Liver (tissue), 3 donors: ENCODE results near the gene SLC5A5.

Experiments used
- CTCF ChIP-seq: fragments of 150-350 bp; IDR thresholded peaks from 2 replicates; pipeline ENCODE4 v1.5.1; 2017; ENCODE audit warnings: improper control_type of control experiment, low read depth, low read length; ENCODE audit not compliant: missing input control
- FOXA1 ChIP-seq: IDR thresholded peaks from 2 replicates; pipeline ENCODE4 v1.6.1; 2016; ENCODE audit warnings: antibody characterized with exemption
- GABPA ChIP-seq, 2 donors: IDR thresholded peaks in 1 of 2; conservative IDR thresholded peaks in 1 of 2; 2 replicates each; pipeline ENCODE4 v1.6.1; 2016; ENCODE audit warnings: antibody characterized with exemption in 2 of 2, mild to moderate bottlenecking in 1 of 2, moderate library complexity in 1 of 2
- JUND ChIP-seq, 2 donors: IDR thresholded peaks; 2 replicates each; pipeline ENCODE4 v1.6.1; 2016; ENCODE audit warnings: antibody characterized with exemption in 2 of 2
- REST ChIP-seq: IDR thresholded peaks from 2 replicates; pipeline ENCODE4 v1.6.1; 2016; ENCODE audit warnings: antibody characterized with exemption, mild to moderate bottlenecking
- SP1 ChIP-seq: IDR thresholded peaks from 2 replicates; pipeline ENCODE4 v1.6.1; 2018; ENCODE audit warnings: antibody characterized with exemption, mild to moderate bottlenecking
- TAF1 ChIP-seq: conservative IDR thresholded peaks from 2 replicates; pipeline ENCODE4 v1.6.1; 2016; ENCODE audit warnings: antibody characterized with exemption, mild to moderate bottlenecking
- YY1 ChIP-seq: IDR thresholded peaks from 2 replicates; pipeline ENCODE4 v1.6.1; 2016; ENCODE audit warnings: antibody characterized with exemption, mild to moderate bottlenecking
- ZBTB33 ChIP-seq: IDR thresholded peaks from 2 replicates; pipeline ENCODE4 v1.6.1; 2016; ENCODE audit warnings: antibody characterized with exemption
- donor health status: healthy.
- donor health status: healthy.

GRCh38 chr19:17841810-17842662, 29.7 kb upstream of the SLC5A5 start:
- TF ChIP-seq JUND (IDR thresholded peaks at IDR 0.05) (no peak), CTCF (no peak), ZBTB33 (no peak), FOXA1 (no peak), SP1 (no peak), REST (no peak), GABPA (IDR thresholded peaks at IDR 0.05 in 1 of 2, conservative IDR thresholded peaks at IDR 0.05 in 1 of 2) (no peak), TAF1 (no peak), YY1 (no peak)
